Activated CD8-positive, alpha-beta T cell treated with anti-CD3 and anti-CD28 coated beads for 36 hours (primary cell): ENCODE measurements around the gene ENPP7. TPM values are rescaled to one million over a fixed set of nuclear protein-coding genes. Genes with fewer than 3 reads are reported as not detected.

Source experiments
- ATAC-seq: fragments of 200-7000 bp; cut with Tn5 transposase; one replicate; pipeline ENCODE4 v1.10.0; 2021; ENCODE audit warnings: mild to moderate bottlenecking, moderate library complexity
- CTCF ChIA-PET: fragments of 350-600 bp; sonication (Branson Sonifier 250); formaldehyde crosslinking; loops from one replicate; lab custom pipeline; 2021; ENCODE audit warnings: antibody characterized with exemption; lab: Charles Lee
- POLR2A ChIA-PET: fragments of 350-600 bp; sonication (Branson Sonifier 250); formaldehyde crosslinking; loops from one replicate; lab custom pipeline; 2021; ENCODE audit warnings: antibody characterized with exemption; lab: Charles Lee
- DNase-seq: peaks from one replicate; pipeline ENCODE4 v3.0.0-alpha.2; 2020
- H3K27ac Mint-ChIP-seq: one replicate; pipeline ENCODE4 v1.8.0; 2021; ENCODE audit warnings: mild to moderate bottlenecking, mixed read lengths
- H3K27me3 Mint-ChIP-seq: one replicate; pipeline ENCODE4 v1.8.0; 2021; ENCODE audit warnings: mixed read lengths
- H3K36me3 Mint-ChIP-seq: one replicate; pipeline ENCODE4 v1.8.0; 2021; ENCODE audit warnings: low read depth, mixed read lengths
- H3K4me1 Mint-ChIP-seq: one replicate; pipeline ENCODE4 v1.8.0; 2021; ENCODE audit warnings: low read depth, mixed read lengths
- H3K4me3 Mint-ChIP-seq: one replicate; pipeline ENCODE4 v1.8.0; 2021; ENCODE audit warnings: mild to moderate bottlenecking, moderate library complexity, mixed read lengths
- H3K9me3 Mint-ChIP-seq: one replicate; pipeline ENCODE4 v1.8.0; 2021; ENCODE audit warnings: mixed read lengths
- CTCF ChIP-seq: fragments of 200-600 bp; IDR thresholded peaks from one replicate; pipeline ENCODE4 v1.8.0; 2022; ENCODE audit warnings: antibody characterized with exemption, mild to moderate bottlenecking
- intact Hi-C: fragments of 100-400 bp; cut with micrococcal nuclease; formaldehyde crosslinking; loops from one replicate; pipeline ENCODE4 v1.10.0; 2022
- total RNA-seq, 2 experiments: library from RNA; stranded (reverse); gene quantifications; one replicate each; pipeline ENCODE4 v1.2.3, GENCODE V29; 2021

ENPP7 gene
- total RNA-seq, 2 experiments from 2014 or later: 0.16 TPM; not detected in 1

- DNase-seq: no peak
- TF ChIP-seq CTCF: no peak
- intact Hi-C loops: no loop called here
- no peaks in the 10 kb centered on the region for H3K36me3 Mint-ChIP-seq
- no peaks in the 10 kb centered on the region for H3K4me1 Mint-ChIP-seq
- POLR2A ChIA-PET: interaction anchor here (0.5 kb wide), 1 partner anchor 355 kb away, joined by 3 read pairs; no protein-coding TSS in a partner anchor
- no peaks in the 10 kb centered on the region for H3K9me3 Mint-ChIP-seq
- peaks cover 8% of the 10 kb centered on the region for H3K27me3 Mint-ChIP-seq
- no peak overlapping the region for H3K4me3 Mint-ChIP-seq
- no peak overlapping the region for H3K27ac Mint-ChIP-seq
- CTCF ChIA-PET: no interaction called here
- ATAC-seq: no peak
Measured at GRCh38 chr17:79702550-79703236, 28.1 kb upstream of the ENPP7 start.

GRCh38 chr17:79704691-79705090, 26.1 kb upstream of the ENPP7 start:
- Mint-ChIP-seq H3K4me1 (no peaks in the 10 kb centered on the region), H3K27ac (no peak overlapping the region), H3K27me3 (peaks cover 4% of the 10 kb centered on the region), H3K9me3 (no peaks in the 10 kb centered on the region), H3K36me3 (no peaks in the 10 kb centered on the region), H3K4me3 (no peak overlapping the region)
- ATAC-seq: no peak
- ChIA-PET POLR2A (no interaction called here), CTCF (no interaction called here)
- no peak for TF ChIP-seq CTCF
- intact Hi-C loops: no loop called here
- DNase-seq: no peak

GRCh38 chr17:79705674-79706073, 25.1 kb upstream of the ENPP7 start:
- peaks cover 2% of the 10 kb centered on the region for H3K27me3 Mint-ChIP-seq
- no peak overlapping the region for H3K27ac Mint-ChIP-seq
- no peak for TF ChIP-seq CTCF
- ATAC-seq (no peak), DNase-seq (no peak)
- H3K36me3 Mint-ChIP-seq: no peaks in the 10 kb centered on the region
- H3K9me3 Mint-ChIP-seq: no peaks in the 10 kb centered on the region
- H3K4me3 Mint-ChIP-seq: no peak overlapping the region
- ChIA-PET POLR2A (no interaction called here), CTCF (no interaction called here)
- H3K4me1 Mint-ChIP-seq: no peaks in the 10 kb centered on the region
- intact Hi-C loops: no loop called here

- Mint-ChIP-seq H3K27me3 (peaks cover 2% of the 10 kb centered on the region), H3K36me3 (no peaks in the 10 kb centered on the region), H3K9me3 (no peaks in the 10 kb centered on the region), H3K4me1 (no peaks in the 10 kb centered on the region), H3K4me3 (no peak overlapping the region), H3K27ac (no peak overlapping the region)
- ATAC-seq (no peak), DNase-seq (no peak)
- no peak for TF ChIP-seq CTCF
- CTCF ChIA-PET: interaction anchor here (0.9 to 2.0 kb wide), 4 partner anchors 9 to 175 kb away, joined by 3 to 6 read pairs (median 4); no protein-coding TSS in a partner anchor
- intact Hi-C loops: no loop called here
- POLR2A ChIA-PET: no interaction called here
Measured at GRCh38 chr17:79706931-79707850, 23.6 kb upstream of the ENPP7 start.
